Endodermal cell (in vitro differentiated cells): ENCODE data around the gene TAGLN2. TPM values are rescaled to one million over a fixed set of nuclear protein-coding genes. Genes with fewer than 3 reads are reported as not detected.

Source experiments
- DNase-seq: peaks from one replicate; pipeline ENCODE4 v3.0.0-alpha.2; 2017
- H3K27ac ChIP-seq: 2 replicates; pipeline ENCODE4 v1.5.1; 2013; ENCODE audit warnings: mild to moderate bottlenecking, low read depth, low read length, moderate library complexity
- H3K27me3 ChIP-seq: 2 replicates; pipeline ENCODE4 v1.6.1; 2013; ENCODE audit warnings: mild to moderate bottlenecking, low read length, moderate library complexity; ENCODE audit not compliant: insufficient read depth, control insufficient read depth, poor library complexity, severe bottlenecking
- H3K36me3 ChIP-seq: 2 replicates; pipeline ENCODE4 v1.7.0; 2013; ENCODE audit warnings: mild to moderate bottlenecking, low read length, moderate library complexity; ENCODE audit not compliant: control insufficient read depth, insufficient read depth
- H3K4me1 ChIP-seq: one replicate; pipeline ENCODE4 v1.7.0; 2013; ENCODE audit warnings: low read length; ENCODE audit not compliant: control insufficient read depth, insufficient read depth
- H3K4me3 ChIP-seq: 2 replicates; pipeline ENCODE4 v1.5.1; 2013; ENCODE audit warnings: mild to moderate bottlenecking, low read length, moderate library complexity
- H3K9ac ChIP-seq: 2 replicates; pipeline ENCODE4 v1.6.1; 2013; ENCODE audit warnings: mild to moderate bottlenecking, low read length, moderate library complexity; ENCODE audit not compliant: poor library complexity, severe bottlenecking; ENCODE audit errors: extremely low read depth
- H3K9me3 ChIP-seq: 2 replicates; pipeline ENCODE4 v1.6.1; 2013; ENCODE audit warnings: mild to moderate bottlenecking, low read length, moderate library complexity; ENCODE audit not compliant: control insufficient read depth
- H3K27ac Mint-ChIP-seq: 2 replicates; pipeline ENCODE4 v1.8.0; 2020; ENCODE audit warnings: mixed read lengths
- H3K27me3 Mint-ChIP-seq: 2 replicates; pipeline ENCODE4 v1.8.0; 2021; ENCODE audit warnings: mild to moderate bottlenecking, mixed read lengths; ENCODE audit not compliant: insufficient read depth
- H3K36me3 Mint-ChIP-seq: 2 replicates; pipeline ENCODE4 v1.8.0; 2020; ENCODE audit warnings: low read depth, mixed read lengths
- H3K4me1 Mint-ChIP-seq: 2 replicates; pipeline ENCODE4 v1.8.0; 2020; ENCODE audit warnings: mixed read lengths
- H3K4me3 Mint-ChIP-seq: 2 replicates; pipeline ENCODE4 v1.8.0; 2020; ENCODE audit warnings: mild to moderate bottlenecking, moderate library complexity, mixed read lengths
- H3K9me3 Mint-ChIP-seq: 2 replicates; pipeline ENCODE4 v1.8.0; 2020; ENCODE audit warnings: mild to moderate bottlenecking, mixed read lengths
- WGBS, 2 experiments: methylation state at CpG; one replicate each; pipeline versions ENCODE4 v1.1.5 to v1.1.7; 2013; ENCODE audit warnings: missing lambda C conversion rate in 2 of 2, mixed read lengths in 1 of 2; ENCODE audit not compliant: insufficient coverage in 1 of 2, insufficient read length in 1 of 2; 5-methylcytosine and 5-hydroxymethylcytosine counted together
- total RNA-seq, 2 donors: library from RNA; stranded (reverse); fragmentation: NEBNext Ultra II Directional in 1 of 2; extraction: Animal tissue kit (Norgen Biotek cat#: 25700) in 1 of 2; gene quantifications; 2 replicates in 1 of 2; 3 replicates in 1 of 2; pipeline ENCODE4 v1.2.1, GENCODE V29; 2021
- TF ChIP-seq, protein P1 (sequence below): fragments of 200-600 bp; sonication (generic); conservative IDR thresholded peaks from 2 replicates; pipeline ENCODE4 v1.5.0; 2021; ENCODE audit warnings: antibody characterized with exemption, mild to moderate bottlenecking

Gene TAGLN2
- total RNA-seq, 2 donors from 2014 or later: 136 to 221 TPM

DNA sequence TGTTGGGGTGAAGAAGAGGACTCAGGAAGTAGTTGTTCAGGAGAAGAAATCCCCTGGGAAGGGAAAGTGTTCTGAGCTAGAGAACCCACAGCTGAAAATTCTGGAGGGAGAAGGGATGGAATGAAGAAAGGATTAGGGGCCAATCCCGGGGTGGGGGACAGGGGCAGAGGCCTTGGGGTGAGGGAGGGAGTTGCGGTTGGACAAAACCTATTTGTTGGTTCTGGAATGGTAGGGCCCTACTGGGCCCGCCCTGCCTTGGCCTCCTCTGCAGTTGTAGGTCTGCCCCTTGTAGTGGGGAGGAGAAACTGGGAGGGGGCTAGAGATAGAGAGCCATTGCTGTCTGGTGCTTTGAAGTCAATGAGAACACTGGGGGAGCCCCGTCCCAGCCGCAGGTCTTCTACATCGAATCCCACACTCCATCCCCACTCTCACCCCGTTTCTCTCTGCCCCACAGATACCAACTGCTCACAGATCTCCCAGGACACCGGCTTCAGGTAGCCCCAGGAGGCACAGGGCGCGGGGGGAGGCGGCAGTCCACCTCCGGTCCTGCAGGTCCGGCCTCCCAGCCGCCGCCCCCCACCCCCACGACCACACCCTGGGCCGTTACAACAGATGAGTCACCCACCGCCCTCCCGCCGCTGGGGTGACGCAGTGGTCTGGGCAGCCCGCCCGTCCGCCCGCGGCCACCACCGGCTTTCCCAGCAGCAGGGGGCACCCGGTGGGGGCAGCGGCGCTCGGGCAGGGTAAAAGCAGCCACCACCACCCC, 1.1 kb downstream of the TAGLN2 start:
- H3K36me3 Mint-ChIP-seq: peaks cover 18% of the 10 kb centered on the region
- H3K27ac Mint-ChIP-seq: peak overlapping the region; percentile 99
- Histone ChIP-seq H3K36me3 (peaks cover 22% of the 10 kb centered on the region), H3K27me3 (no peaks in the 10 kb centered on the region), H3K9me3 (no peaks in the 10 kb centered on the region), H3K4me1 (peaks cover 17% of the 10 kb centered on the region), H3K4me3 (peak overlapping the region; percentile 94), H3K9ac (peak overlapping the region; percentile 98), H3K27ac (peak overlapping the region; percentile 84)
- peak; percentile 92 for DNase-seq
- H3K4me3 Mint-ChIP-seq: peak overlapping the region; percentile 91
- TF ChIP-seq, protein P1, sequence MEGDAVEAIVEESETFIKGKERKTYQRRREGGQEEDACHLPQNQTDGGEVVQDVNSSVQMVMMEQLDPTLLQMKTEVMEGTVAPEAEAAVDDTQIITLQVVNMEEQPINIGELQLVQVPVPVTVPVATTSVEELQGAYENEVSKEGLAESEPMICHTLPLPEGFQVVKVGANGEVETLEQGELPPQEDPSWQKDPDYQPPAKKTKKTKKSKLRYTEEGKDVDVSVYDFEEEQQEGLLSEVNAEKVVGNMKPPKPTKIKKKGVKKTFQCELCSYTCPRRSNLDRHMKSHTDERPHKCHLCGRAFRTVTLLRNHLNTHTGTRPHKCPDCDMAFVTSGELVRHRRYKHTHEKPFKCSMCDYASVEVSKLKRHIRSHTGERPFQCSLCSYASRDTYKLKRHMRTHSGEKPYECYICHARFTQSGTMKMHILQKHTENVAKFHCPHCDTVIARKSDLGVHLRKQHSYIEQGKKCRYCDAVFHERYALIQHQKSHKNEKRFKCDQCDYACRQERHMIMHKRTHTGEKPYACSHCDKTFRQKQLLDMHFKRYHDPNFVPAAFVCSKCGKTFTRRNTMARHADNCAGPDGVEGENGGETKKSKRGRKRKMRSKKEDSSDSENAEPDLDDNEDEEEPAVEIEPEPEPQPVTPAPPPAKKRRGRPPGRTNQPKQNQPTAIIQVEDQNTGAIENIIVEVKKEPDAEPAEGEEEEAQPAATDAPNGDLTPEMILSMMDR: no peak
- no peaks in the 10 kb centered on the region for H3K27me3 Mint-ChIP-seq
- H3K4me1 Mint-ChIP-seq: peaks cover 48% of the 10 kb centered on the region
- H3K9me3 Mint-ChIP-seq: no peaks in the 10 kb centered on the region
- WGBS, 2 experiments: 3 to 26% methylated on average over 3 to 31 of the region's 31 CpGs

DNA sequence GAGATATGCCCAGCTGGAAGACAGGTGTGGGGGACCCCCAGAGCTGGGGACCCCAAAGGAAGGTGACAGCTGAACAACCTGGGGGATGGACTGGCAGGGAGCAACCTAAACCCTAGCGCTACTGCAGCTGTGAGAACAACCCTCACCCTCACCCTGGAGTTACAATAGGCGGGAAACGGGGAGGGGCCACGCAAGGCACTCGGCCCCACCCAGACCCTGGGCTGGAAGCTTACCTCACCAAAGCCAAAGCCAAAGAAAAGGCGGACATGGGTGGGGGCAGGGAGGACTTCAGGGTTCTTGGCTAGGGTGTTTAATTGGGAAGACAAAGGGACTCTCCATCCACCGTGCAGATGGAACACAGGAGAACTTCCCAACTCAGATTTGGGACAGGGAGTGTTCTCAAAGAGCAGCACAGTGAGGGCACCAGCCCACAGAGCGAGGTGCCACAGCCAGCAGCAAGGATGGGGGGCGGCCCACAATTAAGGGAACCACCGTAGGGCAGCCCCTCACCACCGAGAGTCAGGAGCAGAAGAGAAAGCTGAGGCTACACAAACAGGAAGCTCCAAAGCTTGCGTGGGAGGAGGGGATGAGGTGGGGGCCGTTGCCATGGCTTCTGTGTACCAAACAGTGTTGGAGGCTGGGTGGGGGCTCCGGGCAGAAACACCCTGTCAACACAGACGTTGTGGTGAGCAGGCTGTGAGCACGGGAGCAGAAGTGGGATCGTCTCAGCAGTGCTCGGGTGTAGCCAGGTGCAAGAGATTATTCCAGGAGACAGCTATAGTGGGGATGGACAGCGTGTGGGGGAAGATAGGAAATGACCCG, 1.9 kb downstream of the TAGLN2 start:
- 16 to 27% methylated on average over 7 to 20 of the region's 20 CpGs for WGBS, 2 experiments
- H3K27ac Mint-ChIP-seq: peak overlapping the region; percentile 96
- DNase-seq: peak; percentile 92
- Histone ChIP-seq H3K27me3 (no peaks in the 10 kb centered on the region), H3K4me1 (peaks cover 17% of the 10 kb centered on the region), H3K9ac (peak overlapping the region; percentile 98), H3K27ac (peak overlapping the region; percentile 84), H3K9me3 (no peaks in the 10 kb centered on the region), H3K36me3 (peaks cover 29% of the 10 kb centered on the region), H3K4me3 (peak overlapping the region; percentile 94)
- H3K36me3 Mint-ChIP-seq: peaks cover 25% of the 10 kb centered on the region
- H3K9me3 Mint-ChIP-seq: no peaks in the 10 kb centered on the region
- TF ChIP-seq, protein P1: no peak
- peak overlapping the region; percentile 91 for H3K4me3 Mint-ChIP-seq
- H3K4me1 Mint-ChIP-seq: peaks cover 45% of the 10 kb centered on the region
- H3K27me3 Mint-ChIP-seq: no peaks in the 10 kb centered on the region

GRCh38 chr1:159922511-159923202, 2.6 kb downstream of the TAGLN2 start:
- H3K27me3 Mint-ChIP-seq: no peaks in the 10 kb centered on the region
- H3K9me3 Mint-ChIP-seq: no peaks in the 10 kb centered on the region
- Histone ChIP-seq H3K4me1 (peaks cover 17% of the 10 kb centered on the region), H3K27me3 (no peaks in the 10 kb centered on the region), H3K36me3 (peaks cover 37% of the 10 kb centered on the region), H3K9ac (peak overlapping the region; percentile 98), H3K27ac (no peak overlapping the region), H3K9me3 (no peaks in the 10 kb centered on the region), H3K4me3 (peak overlapping the region; percentile 94)
- peak; percentile 62 for DNase-seq
- H3K27ac Mint-ChIP-seq: peak overlapping the region; percentile 96
- H3K4me1 Mint-ChIP-seq: peaks cover 52% of the 10 kb centered on the region
- peaks cover 32% of the 10 kb centered on the region for H3K36me3 Mint-ChIP-seq
- WGBS, 2 experiments: 78 to 84% methylated on average over 2 to 8 of the region's 8 CpGs
- TF ChIP-seq, protein P1: no peak
- peak overlapping the region; percentile 91 for H3K4me3 Mint-ChIP-seq
